ENCODE measurements around the gene S100A9.
A peak's percentile ranks its signal among the peaks of the same experiment; 100 is the strongest.

The S100A9 gene

GRCh38 chr1:153354515-153355193, 3.0 kb upstream of the S100A9 start (continued):
- TF ChIP-seq POU6F1 (CRISPR knock-in tag; IDR thresholded peaks at IDR 0.05; ENCODE audit: borderline replicate concordance, low read depth) (no peak), ZFP30 (CRISPR knock-in tag; IDR thresholded peaks at IDR 0.05) (no peak), OSR1 (CRISPR knock-in tag; IDR thresholded peaks at IDR 0.05) (no peak), ZC3H10 (CRISPR knock-in tag; IDR thresholded peaks at IDR 0.05) (no peak), GLIS3 (CRISPR knock-in tag; IDR thresholded peaks at IDR 0.05) (no peak), ISL1 (CRISPR knock-in tag; IDR thresholded peaks at IDR 0.05) (no peak)
- TF ChIP-seq, protein P1, sequence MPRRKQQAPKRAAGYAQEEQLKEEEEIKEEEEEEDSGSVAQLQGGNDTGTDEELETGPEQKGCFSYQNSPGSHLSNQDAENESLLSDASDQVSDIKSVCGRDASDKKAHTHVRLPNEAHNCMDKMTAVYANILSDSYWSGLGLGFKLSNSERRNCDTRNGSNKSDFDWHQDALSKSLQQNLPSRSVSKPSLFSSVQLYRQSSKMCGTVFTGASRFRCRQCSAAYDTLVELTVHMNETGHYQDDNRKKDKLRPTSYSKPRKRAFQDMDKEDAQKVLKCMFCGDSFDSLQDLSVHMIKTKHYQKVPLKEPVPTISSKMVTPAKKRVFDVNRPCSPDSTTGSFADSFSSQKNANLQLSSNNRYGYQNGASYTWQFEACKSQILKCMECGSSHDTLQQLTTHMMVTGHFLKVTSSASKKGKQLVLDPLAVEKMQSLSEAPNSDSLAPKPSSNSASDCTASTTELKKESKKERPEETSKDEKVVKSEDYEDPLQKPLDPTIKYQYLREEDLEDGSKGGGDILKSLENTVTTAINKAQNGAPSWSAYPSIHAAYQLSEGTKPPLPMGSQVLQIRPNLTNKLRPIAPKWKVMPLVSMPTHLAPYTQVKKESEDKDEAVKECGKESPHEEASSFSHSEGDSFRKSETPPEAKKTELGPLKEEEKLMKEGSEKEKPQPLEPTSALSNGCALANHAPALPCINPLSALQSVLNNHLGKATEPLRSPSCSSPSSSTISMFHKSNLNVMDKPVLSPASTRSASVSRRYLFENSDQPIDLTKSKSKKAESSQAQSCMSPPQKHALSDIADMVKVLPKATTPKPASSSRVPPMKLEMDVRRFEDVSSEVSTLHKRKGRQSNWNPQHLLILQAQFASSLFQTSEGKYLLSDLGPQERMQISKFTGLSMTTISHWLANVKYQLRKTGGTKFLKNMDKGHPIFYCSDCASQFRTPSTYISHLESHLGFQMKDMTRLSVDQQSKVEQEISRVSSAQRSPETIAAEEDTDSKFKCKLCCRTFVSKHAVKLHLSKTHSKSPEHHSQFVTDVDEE (CRISPR knock-in tag; IDR thresholded peaks at IDR 0.05): no peak

DNA sequence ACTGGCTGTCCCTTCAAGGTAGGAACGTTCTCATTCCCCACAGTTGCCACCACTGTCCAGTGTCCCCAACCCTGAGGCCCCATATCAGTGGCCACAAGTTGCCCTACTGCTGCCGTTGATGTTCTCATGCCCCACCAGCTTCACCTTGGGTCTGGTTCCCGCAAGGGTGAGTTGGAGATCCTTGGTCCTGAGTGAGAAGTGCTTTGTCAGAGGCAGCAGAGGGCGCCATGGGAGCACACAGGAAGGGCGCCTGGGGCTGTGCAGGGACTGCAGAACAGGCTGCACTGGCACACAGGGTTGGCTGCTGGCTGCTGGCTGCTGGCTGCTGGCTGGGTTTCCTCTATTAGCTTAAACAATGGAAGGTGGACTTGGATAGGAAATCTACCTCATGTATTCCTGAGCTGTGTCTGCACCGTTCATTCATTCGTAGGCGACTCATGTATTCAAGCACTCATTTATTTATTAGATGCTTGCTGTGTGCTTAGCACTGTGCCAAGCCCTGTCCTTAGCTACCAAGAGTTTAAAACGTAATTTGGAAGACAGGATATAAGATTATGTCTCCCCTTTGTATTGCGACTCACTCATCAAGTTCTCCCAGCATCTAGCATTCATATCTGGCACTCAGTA, 2.1 kb upstream of the S100A9 start:
- peak; percentile 85 for ATAC-seq
- TF ChIP-seq PATZ1 (CRISPR knock-in tag; IDR thresholded peaks at IDR 0.05; ENCODE audit: borderline replicate concordance) (no peak), ZC3H10 (CRISPR knock-in tag; IDR thresholded peaks at IDR 0.05) (no peak)

- ATAC-seq: no peak
- TF ChIP-seq CREB5 (CRISPR knock-in tag; IDR thresholded peaks at IDR 0.05; ENCODE audit: low read depth) (no peak), SNAI2 (CRISPR knock-in tag; IDR thresholded peaks at IDR 0.05) (no peak), ESRRG (CRISPR knock-in tag; IDR thresholded peaks at IDR 0.05) (no peak), GLIS3 (CRISPR knock-in tag; IDR thresholded peaks at IDR 0.05) (no peak), TOX (CRISPR knock-in tag; IDR thresholded peaks at IDR 0.05; ENCODE audit: borderline replicate concordance) (no peak), ZNF565 (CRISPR knock-in tag; conservative IDR thresholded peaks at IDR 0.05; ENCODE audit: low read depth) (no peak), BACH2 (CRISPR knock-in tag; IDR thresholded peaks at IDR 0.05; ENCODE audit: borderline replicate concordance) (no peak), POU6F1 (CRISPR knock-in tag; IDR thresholded peaks at IDR 0.05; ENCODE audit: borderline replicate concordance, low read depth) (no peak), ZNF70 (CRISPR knock-in tag; IDR thresholded peaks at IDR 0.05) (no peak), ZFP3 (CRISPR knock-in tag; IDR thresholded peaks at IDR 0.05) (no peak), ISL1 (CRISPR knock-in tag; IDR thresholded peaks at IDR 0.05) (no peak)
- TF ChIP-seq, protein P2, sequence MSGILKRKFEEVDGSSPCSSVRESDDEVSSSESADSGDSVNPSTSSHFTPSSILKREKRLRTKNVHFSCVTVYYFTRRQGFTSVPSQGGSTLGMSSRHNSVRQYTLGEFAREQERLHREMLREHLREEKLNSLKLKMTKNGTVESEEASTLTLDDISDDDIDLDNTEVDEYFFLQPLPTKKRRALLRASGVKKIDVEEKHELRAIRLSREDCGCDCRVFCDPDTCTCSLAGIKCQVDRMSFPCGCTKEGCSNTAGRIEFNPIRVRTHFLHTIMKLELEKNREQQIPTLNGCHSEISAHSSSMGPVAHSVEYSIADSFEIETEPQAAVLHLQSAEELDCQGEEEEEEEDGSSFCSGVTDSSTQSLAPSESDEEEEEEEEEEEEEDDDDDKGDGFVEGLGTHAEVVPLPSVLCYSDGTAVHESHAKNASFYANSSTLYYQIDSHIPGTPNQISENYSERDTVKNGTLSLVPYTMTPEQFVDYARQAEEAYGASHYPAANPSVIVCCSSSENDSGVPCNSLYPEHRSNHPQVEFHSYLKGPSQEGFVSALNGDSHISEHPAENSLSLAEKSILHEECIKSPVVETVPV (CRISPR knock-in tag; IDR thresholded peaks at IDR 0.05): no peak
Measured at GRCh38 chr1:153356392-153357075, 1.1 kb upstream of the S100A9 start.

All from SK-N-SH treated with all-trans-retinoic acid at 6 μM for 48 hours (cell line).